Smooth muscle cell (in vitro differentiated cells): ENCODE data around the gene PTPRB. TPM values are rescaled to one million over a fixed set of nuclear protein-coding genes. Genes with fewer than 3 reads are reported as not detected.

ENCODE experiments used
- DNase-seq: peaks from one replicate; lab custom pipeline; 2025; ENCODE audit not compliant: unreplicated experiment; lab: John Stamatoyannopoulos, UW
- H2AFZ ChIP-seq: fragments of 200-600 bp; sonication (generic); 2 replicates; pipeline ENCODE4 v1.6.0; 2016; ENCODE audit warnings: antibody characterized with exemption, low read depth, mild to moderate bottlenecking
- H3F3A ChIP-seq: fragments of 200-600 bp; sonication (generic); 2 replicates; pipeline ENCODE4 v1.6.0; 2017; ENCODE audit warnings: antibody characterized with exemption, low read depth
- H3K27ac ChIP-seq: fragments of 200-600 bp; sonication (generic); 2 replicates; pipeline ENCODE4 v1.5.1; 2016; ENCODE audit warnings: low read depth, mild to moderate bottlenecking
- H3K27me3 ChIP-seq: fragments of 200-600 bp; sonication (generic); 2 replicates; pipeline ENCODE4 v1.6.1; 2016; ENCODE audit warnings: low read depth, mild to moderate bottlenecking
- H3K36me3 ChIP-seq: fragments of 200-600 bp; sonication (generic); 2 replicates; pipeline ENCODE4 v1.5.1; 2016; ENCODE audit warnings: low read depth
- H3K4me1 ChIP-seq: fragments of 200-600 bp; sonication (generic); 2 replicates; pipeline ENCODE4 v1.5.1; 2016; ENCODE audit warnings: low read depth
- H3K4me2 ChIP-seq: fragments of 200-600 bp; sonication (generic); 2 replicates; pipeline ENCODE4 v1.6.0; 2016; ENCODE audit warnings: mild to moderate bottlenecking
- H3K4me3 ChIP-seq: fragments of 200-600 bp; sonication (generic); 2 replicates; pipeline ENCODE4 v1.5.1; 2016; ENCODE audit warnings: mild to moderate bottlenecking
- H3K79me2 ChIP-seq: fragments of 200-600 bp; sonication (generic); 2 replicates; pipeline ENCODE4 v1.6.0; 2016; ENCODE audit warnings: low read depth, mild to moderate bottlenecking
- H3K9ac ChIP-seq: fragments of 200-600 bp; sonication (generic); 2 replicates; pipeline ENCODE4 v1.6.0; 2016; ENCODE audit warnings: low read depth
- H3K9me3 ChIP-seq: fragments of 200-600 bp; sonication (generic); replicated peaks from 2 replicates; pipeline ENCODE4 v1.5.1; 2016; ENCODE audit warnings: low read depth
- H4K20me1 ChIP-seq: fragments of 200-600 bp; sonication (generic); 2 replicates; pipeline ENCODE4 v1.6.0; 2016; ENCODE audit warnings: low read depth
- CTCF ChIP-seq: fragments of 200-600 bp; sonication (generic); IDR thresholded peaks from 2 replicates; pipeline ENCODE4 v1.5.1; 2017; ENCODE audit warnings: borderline replicate concordance, mild to moderate bottlenecking, antibody characterized with exemption; ENCODE audit not compliant: insufficient read depth, poor library complexity, severe bottlenecking
- WGBS: methylation state at CpG from one replicate; pipeline ENCODE4 v1.1.7; 2016; ENCODE audit warnings: low lambda C conversion rate; 5-methylcytosine and 5-hydroxymethylcytosine counted together
- polyA plus RNA-seq: library from polyadenylated mRNA; unstranded; fragments of >200 nt; fragmentation: Nextera tagmentation; extraction: Ambion mirVana; gene quantifications from 2 replicates; pipeline ENCODE4 v1.2.1, GENCODE V29; 2016
- total RNA-seq: library from RNA; depleted of rRNA; stranded (reverse); fragments of >200 nt; gene quantifications from 2 replicates; pipeline ENCODE4 v1.2.3, GENCODE V29; 2014

Gene PTPRB
- total and polyA plus RNA-seq, 2 experiments from 2014 or later, result 0.56 to 7.3 TPM

- no peak overlapping the region for H2AFZ ChIP-seq
- H3K9ac ChIP-seq, result no peak overlapping the region
- TF ChIP-seq CTCF, result no peak
- no peak for DNase-seq
- peaks cover 16% of the 10 kb centered on the region for H3K4me1 ChIP-seq
- H3K36me3 ChIP-seq, result no peaks in the 10 kb centered on the region
- H3K27ac ChIP-seq, result peak overlapping the region; percentile 95
- no peak overlapping the region for H3K4me3 ChIP-seq
- no peaks in the 10 kb centered on the region for H3K27me3 ChIP-seq
- H3F3A ChIP-seq, result no peaks in the 10 kb centered on the region
- H3K9me3 ChIP-seq, result no peaks in the 10 kb centered on the region
- 70% methylated on average over 3 of the region's 3 CpGs for WGBS
- no peaks in the 10 kb centered on the region for H4K20me1 ChIP-seq
- H3K79me2 ChIP-seq, result no peaks in the 10 kb centered on the region
- H3K4me2 ChIP-seq, result no peak overlapping the region
These were observed 6.7 kb upstream of the PTPRB start for GRCh38 chr12:70643939-70644338.

GRCh38 chr12:70641691-70642090 is 4.5 kb upstream of the PTPRB start:
- TF ChIP-seq CTCF, result no peak
- no peak overlapping the region for H3K4me3 ChIP-seq
- no peaks in the 10 kb centered on the region for H3K27me3 ChIP-seq
- peak overlapping the region; percentile 20 for H3K27ac ChIP-seq
- no peaks in the 10 kb centered on the region for H3K9me3 ChIP-seq
- no peak for DNase-seq
- no peak overlapping the region for H3K9ac ChIP-seq
- H3K36me3 ChIP-seq, result no peaks in the 10 kb centered on the region
- H3K4me1 ChIP-seq, result peaks cover 9% of the 10 kb centered on the region
- 36% methylated on average over 2 of the region's 2 CpGs for WGBS
- no peak overlapping the region for H3K4me2 ChIP-seq
- no peaks in the 10 kb centered on the region for H3F3A ChIP-seq
- H3K79me2 ChIP-seq, result no peaks in the 10 kb centered on the region
- H4K20me1 ChIP-seq, result no peaks in the 10 kb centered on the region
- H2AFZ ChIP-seq, result peak overlapping the region; percentile 35

GRCh38 chr12:70640901-70641300 is 3.7 kb upstream of the PTPRB start:
- no peak for TF ChIP-seq CTCF
- 83% methylated on average over 1 of the region's 1 CpG for WGBS
- H3K4me1 ChIP-seq, result peaks cover 1% of the 10 kb centered on the region
- no peak overlapping the region for H3K9ac ChIP-seq
- no peak overlapping the region for H3K27ac ChIP-seq
- no peaks in the 10 kb centered on the region for H4K20me1 ChIP-seq
- no peaks in the 10 kb centered on the region for H3F3A ChIP-seq
- H3K9me3 ChIP-seq, result no peaks in the 10 kb centered on the region
- no peaks in the 10 kb centered on the region for H3K27me3 ChIP-seq
- no peaks in the 10 kb centered on the region for H3K79me2 ChIP-seq
- no peak overlapping the region for H3K4me2 ChIP-seq
- H2AFZ ChIP-seq, result no peak overlapping the region
- H3K4me3 ChIP-seq, result no peak overlapping the region
- H3K36me3 ChIP-seq, result no peaks in the 10 kb centered on the region
- no peak for DNase-seq

GRCh38 chr12:70639535-70639934 is 2.3 kb upstream of the PTPRB start:
- Histone ChIP-seq H3K9ac (no peak overlapping the region), H3K36me3 (no peaks in the 10 kb centered on the region), H3K9me3 (no peaks in the 10 kb centered on the region), H3K27ac (no peak overlapping the region), H3K4me1 (no peaks in the 10 kb centered on the region), H3K27me3 (no peaks in the 10 kb centered on the region), H3K79me2 (no peaks in the 10 kb centered on the region), H4K20me1 (no peaks in the 10 kb centered on the region), H2AFZ (no peak overlapping the region), H3K4me3 (no peak overlapping the region), H3F3A (no peaks in the 10 kb centered on the region), H3K4me2 (no peak overlapping the region)
- DNase-seq, result no peak
- WGBS, result 95% methylated on average over 2 of the region's 2 CpGs
- no peak for TF ChIP-seq CTCF
